ENCODE data around the gene PRR30. TPM values are rescaled to one million over a fixed set of nuclear protein-coding genes. Genes with fewer than 3 reads are reported as not detected.

PRR30 gene
- total and polyA plus RNA-seq, 2 of the 4 experiments (the other 2 are of a cell fraction), result not detected

GRCh38 chr2:27128668-27129571, 10.3 kb downstream of the PRR30 start:
- H3K4ac ChIP-seq (ENCODE audit: low read depth, low read length), result no peak overlapping the region
- no peak overlapping the region for H3K18ac ChIP-seq (ENCODE audit: low read depth, low read length)
- dilution Hi-C loops (cut with HindIII; ENCODE audit: low sequenced_read_pairs, unreplicated experiment) (no loop called here), in situ Hi-C loops (cut with MboI; ENCODE audit: low sequenced_read_pairs) (no loop called here), intact Hi-C loops (cut with micrococcal nuclease) (no loop called here)
- H3K9me3 ChIP-seq (ENCODE audit: control insufficient read depth, insufficient read depth, low read length), result no peaks in the 10 kb centered on the region
- no peak overlapping the region for H3K4me3 ChIP-seq (ENCODE audit: insufficient read depth, low read depth, low read length)
- H3K4me1 ChIP-seq (ENCODE audit: control insufficient read depth, insufficient read depth, low read length), result peaks cover 9% of the 10 kb centered on the region
- no peak overlapping the region for H4K5ac ChIP-seq (ENCODE audit: low read depth, low read length)
- H3K4me2 ChIP-seq (ENCODE audit: low read depth, low read length), result no peak overlapping the region
- H2BK5ac ChIP-seq (ENCODE audit: low read depth, low read length, poor library complexity, severe bottlenecking), result no peak overlapping the region
- H2BK15ac ChIP-seq (ENCODE audit: low read depth, low read length), result no peak overlapping the region
- H3K14ac ChIP-seq (replicated peaks; ENCODE audit: low read depth, low read length), result no peak overlapping the region
- no TSS peak for BruUV-seq (replicated peaks)
- H3K27ac ChIP-seq (ENCODE audit: insufficient read depth, low read length), result no peak overlapping the region
- H3K9me1 ChIP-seq (ENCODE audit: insufficient read depth, low read length), result peaks cover 12% of the 10 kb centered on the region
- no peak overlapping the region for H2BK120ac ChIP-seq (ENCODE audit: low read depth, low read length)
- H2AK9ac ChIP-seq (replicated peaks; ENCODE audit: low read depth, low read length, poor library complexity), result peak overlapping the region; percentile 51
- H3K79me1 ChIP-seq (ENCODE audit: low read depth in 1 of 2, low read length in 2 of 2), result peaks cover 14 to 23% of the 10 kb centered on the region in 2 experiments
- ChIA-PET POLR2A (ENCODE audit: unreplicated experiment) (no interaction called here), CTCF (interaction anchor here (0.6 to 1.1 kb wide), 2 partner anchors 9 to 174 kb away, joined by 3 read pairs; no protein-coding TSS in a partner anchor)
- H4K91ac ChIP-seq (ENCODE audit: insufficient read depth, low read depth, low read length), result no peak overlapping the region
- H3K36me3 ChIP-seq (ENCODE audit: control insufficient read depth, insufficient read depth, low read length), result peaks cover 34% of the 10 kb centered on the region
- TF ChIP-seq CTCF (conservative IDR thresholded peaks at IDR 0.05; ENCODE audit: low read depth, low read length) (no peak), MXI1 (IDR thresholded peaks at IDR 0.05; ENCODE audit: borderline replicate concordance, low read depth, low read length) (no peak), CEBPB (IDR thresholded peaks at IDR 0.05; ENCODE audit: low read depth, low read length) (no peak)
- H4K8ac ChIP-seq (ENCODE audit: low read depth in 2 of 2, low read length in 2 of 2), result no peak overlapping the region
- H3K27me3 ChIP-seq (ENCODE audit: control insufficient read depth, insufficient read depth, low read length), result peaks cover 4% of the 10 kb centered on the region
- DNase-seq (no peak), ATAC-seq (ENCODE audit: low read depth) (no peak)
- H3K9ac ChIP-seq (ENCODE audit: low read depth, low read length), result no peak overlapping the region
- H4K20me1 ChIP-seq (ENCODE audit: insufficient read depth, low read length), result peaks cover 15% of the 10 kb centered on the region
- H3K23ac ChIP-seq (ENCODE audit: low read depth, low read length), result no peak overlapping the region
- no peak overlapping the region for H2BK20ac ChIP-seq (ENCODE audit: low read depth, low read length)
- no peak overlapping the region for H2AFZ ChIP-seq (replicated peaks; ENCODE audit: low read length, poor library complexity)
- no peak overlapping the region for H2AK5ac ChIP-seq (ENCODE audit: low read depth, low read length)
- H3K56ac ChIP-seq (ENCODE audit: extremely low read depth, insufficient read depth, low read length), result no peak overlapping the region
- 83% methylated on average over 6 of the region's 11 CpGs; no CpG with 5 or more reads in 1 of the 2 experiments for WGBS, 2 experiments (ENCODE audit: extremely low coverage in 2 of 2, insufficient read length in 1 of 2)

Data from IMR-90 (cell line).